Adrenal gland (tissue), 12 donors: Measurements from ENCODE around the gene TWNK. TPM values are rescaled to one million over a fixed set of nuclear protein-coding genes. Genes with fewer than 3 reads are reported as not detected.
"Not testable (repeated sequence)": the region's sequence is repeated elsewhere in the genome, so short reads cannot be mapped to it uniquely, and the experiment has no call there.

Experiments
- DNase-seq, 7 donors: peaks; one replicate each; pipeline ENCODE4 v3.0.0-alpha.2; 2019 to 2020
- H3K27ac ChIP-seq, 5 donors: fragments of 200-600 bp; sonication (generic) in 4 of 5; 1 replicate in 3 of 5; 2 replicates in 2 of 5; pipeline versions ENCODE4 v1.5.1 to v1.8.0; 2016 to 2020; ENCODE audit warnings: mild to moderate bottlenecking in 1 of 5
- H3K27me3 ChIP-seq: fragments of 200-600 bp; 2 replicates; pipeline ENCODE4 v1.8.0; 2021
- H3K36me3 ChIP-seq, 2 donors: fragments of 200-600 bp; replicated peaks in 1 of 2; 1 replicate in 1 of 2; 2 replicates in 1 of 2; pipeline versions ENCODE4 v1.5.1 to v1.8.0; 2018 to 2022
- H3K4me1 ChIP-seq, 2 donors: fragments of 200-600 bp; replicated peaks in 1 of 2; 1 replicate in 1 of 2; 2 replicates in 1 of 2; pipeline versions ENCODE4 v1.5.1 to v1.8.0; 2018 to 2021
- H3K4me3 ChIP-seq, 4 donors: fragments of 200-600 bp; sonication (generic) in 3 of 4; one replicate each; pipeline ENCODE4 v1.5.1; 2016 to 2018
- H3K9me3 ChIP-seq, 3 donors: fragments of 200-600 bp; sonication (generic) in 1 of 3; replicated peaks in 1 of 3; 1 replicate in 2 of 3; 2 replicates in 1 of 3; pipeline versions ENCODE4 v1.5.1 to v1.8.0; 2016 to 2021
- CTCF ChIP-seq, 6 experiments: fragments of 450-650 bp in 4 of 6; fragments of 200-600 bp in 2 of 6; sonication (generic) in 1 of 6; IDR thresholded peaks; 1 replicate in 5 of 6; 2 replicates in 1 of 6; pipeline versions ENCODE4 v1.5.1 to v1.8.0; 2016 to 2021; ENCODE audit warnings: antibody characterized with exemption in 6 of 6, mild to moderate bottlenecking in 2 of 6, moderate library complexity in 1 of 6
- POLR2A ChIP-seq, 2 donors: fragments of 450-650 bp; IDR thresholded peaks; one replicate each; pipeline ENCODE4 v1.6.1; 2017; ENCODE audit warnings: antibody characterized with exemption in 2 of 2, mild to moderate bottlenecking in 2 of 2, moderate library complexity in 1 of 2
- WGBS, 4 donors: extraction: QIAGEN DNeasy Blood & Tissue Kit in 2 of 4; methylation state at CpG; one replicate each; pipeline versions ENCODE4 v1.1.5 to v1.1.7; 2013 to 2017; 5-methylcytosine and 5-hydroxymethylcytosine counted together
- intact Hi-C, 2 donors: fragments of 100-400 bp; cut with DNase I; formaldehyde crosslinking; loops; one replicate each; pipeline versions ENCODE4 v1.14.1 to v1.15.0; 2022 to 2023
- polyA plus RNA-seq, 3 donors: library from polyadenylated mRNA; stranded (reverse); fragments of 200-250 nt in 2 of 3; fragments of 350-450 nt in 1 of 3; fragmentation: Illumina TruSeq in 1 of 3; extraction: RNeasy Lipid Tissue Mini Kit (QIAGEN cat#74804) in 1 of 3; gene quantifications; one replicate each; pipeline ENCODE4 v1.2.3, GENCODE V29; 2013 to 2014
- total RNA-seq, 9 donors: library from RNA; depleted of rRNA in 4 of 9; stranded (reverse); fragments of >200 nt in 4 of 9; fragments of 120-200 nt in 1 of 9; fragmentation: NEBNext Ultra II Directional in 1 of 9; extraction: Animal tissue kit (Norgen Biotek cat#: 25700) in 1 of 9; gene quantifications; one replicate each; pipeline versions ENCODE4 v1.1.0 to v1.2.4, GENCODE V29; 2013 to 2023
- donor health status: healthy with polysubstance abuse.
- donor health status: Bipolar disorder and iron deficiency.
- donor health status: DM: yes; HTN: yes; CAD: no.
- donor health status: DM: no; HTN: no; CAD: no.
- donor health status: DM: no; HTN: no; CAD: no.
- donor health status: DM: yes; HTN: yes; CAD: no.

The TWNK gene
- total and polyA plus RNA-seq, 12 donors: 5.3 to 21.8 (median 9.3) TPM

DNA sequence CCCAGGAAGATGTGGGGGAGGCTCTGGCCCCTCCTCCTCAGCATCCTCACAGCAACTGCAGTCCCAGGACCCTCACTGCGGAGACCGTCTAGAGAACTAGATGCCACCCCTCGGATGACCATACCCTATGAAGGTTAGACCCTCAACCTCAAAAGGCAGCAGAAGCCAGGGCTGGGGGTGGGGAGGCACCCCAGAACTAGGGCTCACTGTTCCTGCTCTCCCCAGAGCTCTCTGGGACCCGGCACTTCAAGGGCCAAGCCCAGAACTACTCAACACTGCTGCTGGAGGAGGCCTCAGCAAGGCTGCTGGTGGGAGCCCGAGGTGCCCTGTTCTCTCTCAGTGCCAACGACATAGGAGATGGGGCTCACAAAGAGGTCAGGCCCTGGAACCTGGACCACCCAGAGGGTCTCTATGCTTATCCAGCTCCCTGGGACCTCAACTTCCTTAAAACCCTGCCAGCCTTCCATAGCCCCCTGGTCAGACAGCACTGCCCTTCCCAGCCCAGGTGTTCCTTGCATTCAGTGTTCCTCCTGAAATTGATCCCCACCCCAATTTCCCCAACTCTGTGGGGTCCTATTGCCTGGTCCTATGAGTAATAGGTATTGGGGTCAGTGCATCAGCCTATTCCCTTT lies 14.3 kb upstream of the TWNK start:
- 88 to 100% (median 95%) methylated on average over 2 to 6 of the region's 6 CpGs; no CpG with 5 or more reads in 1 of the 4 donors for WGBS, 4 donors
- intact Hi-C loops: no loop called here
- no peak for TF ChIP-seq CTCF (IDR thresholded peaks at IDR 0.05)
- TF ChIP-seq POLR2A (IDR thresholded peaks at IDR 0.05): no peak
- Histone ChIP-seq H3K4me3 (no peak overlapping the region), H3K27me3 (no peaks in the 10 kb centered on the region), H3K27ac (no peak overlapping the region), H3K9me3 (no peaks in the 10 kb centered on the region), H3K36me3 (no peaks in the 10 kb centered on the region), H3K4me1 (peaks cover 7 to 16% of the 10 kb centered on the region in 2 donors)
- peak in 3 of 7 donors; percentile 12 to 42 (median 17) for DNase-seq

GRCh38 chr10:100975397-100975796 lies 11.9 kb upstream of the TWNK start:
- DNase-seq, H3K9me3 ChIP-seq, H3K4me3 ChIP-seq, H3K4me1 ChIP-seq, intact Hi-C loops, H3K27me3 ChIP-seq, H3K27ac ChIP-seq: not testable (repeated sequence)
- 86 to 91% (median 87%) methylated on average over 8 of the region's 8 CpGs for WGBS, 4 donors
- H3K36me3 ChIP-seq: peaks cover 0 to 21% of the 10 kb centered on the region in 2 donors

DNA sequence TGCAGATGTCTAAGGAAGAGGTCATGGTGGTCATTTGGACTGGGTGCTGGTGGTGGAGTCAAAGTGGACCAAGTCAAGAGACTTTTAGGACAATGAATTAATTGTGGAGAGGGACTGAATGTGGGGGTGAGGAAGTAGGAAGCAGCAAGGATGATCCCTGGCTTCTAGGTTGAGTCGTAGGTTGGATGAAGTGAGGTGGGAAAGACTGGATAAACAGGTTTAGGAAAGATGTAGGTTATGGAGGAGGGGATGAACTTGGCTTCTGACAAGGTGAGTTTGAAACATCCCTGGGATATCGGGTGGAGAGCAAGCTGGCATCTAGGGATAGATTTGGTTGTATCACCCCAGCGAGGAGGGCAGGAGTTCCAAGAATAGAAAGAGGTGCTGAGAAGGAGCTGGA lies 10.4 kb upstream of the TWNK start:
- Histone ChIP-seq H3K4me1 (no peaks in the 10 kb centered on the region), H3K27ac (no peak overlapping the region), H3K27me3 (no peaks in the 10 kb centered on the region), H3K36me3 (peaks cover 0 to 33% of the 10 kb centered on the region in 2 donors), H3K4me3 (no peak overlapping the region), H3K9me3 (no peaks in the 10 kb centered on the region)
- DNase-seq: peak in 1 of 7 donors; percentile 8
- intact Hi-C loops: no loop called here
- WGBS, 4 donors: 88 to 92% (median 89%) methylated on average over 3 of the region's 3 CpGs
- no peak for TF ChIP-seq CTCF (IDR thresholded peaks at IDR 0.05)
- no peak for TF ChIP-seq POLR2A (IDR thresholded peaks at IDR 0.05)

- Histone ChIP-seq H3K9me3 (no peaks in the 10 kb centered on the region), H3K36me3 (peaks cover 0 to 37% of the 10 kb centered on the region in 2 donors), H3K27me3 (no peaks in the 10 kb centered on the region), H3K4me3 (no peak overlapping the region), H3K27ac (no peak overlapping the region), H3K4me1 (no peaks in the 10 kb centered on the region)
- intact Hi-C loops: no loop called here
- peak in 1 of 7 donors; percentile 45 for DNase-seq
- no peak for TF ChIP-seq POLR2A (IDR thresholded peaks at IDR 0.05)
- TF ChIP-seq CTCF (IDR thresholded peaks at IDR 0.05): no peak
- 84 to 85% (median 84%) methylated on average over 6 of the region's 6 CpGs for WGBS, 4 donors
These were observed 9.9 kb upstream of the TWNK start for GRCh38 chr10:100977436-100977835.
